Measurements from ENCODE around the gene NMUR2.

DNA sequence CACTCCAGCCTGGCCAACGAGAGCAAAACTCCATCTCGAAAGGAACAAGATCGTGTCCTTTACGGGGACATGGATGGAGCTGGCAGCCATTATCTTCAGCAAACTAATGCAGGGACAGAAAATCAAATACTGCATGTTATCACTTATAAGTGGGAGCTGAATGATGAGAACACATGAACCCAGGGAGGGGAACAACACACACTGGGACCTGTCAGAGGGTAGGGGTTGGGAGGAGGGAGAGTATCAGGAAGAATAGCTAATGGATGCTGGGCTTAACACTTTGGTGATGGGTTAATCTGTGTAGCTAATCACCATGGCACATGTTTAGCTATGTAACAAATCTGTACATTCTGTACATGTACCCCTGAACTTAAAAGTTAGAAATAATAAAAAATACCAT is 40.9 kb downstream of the NMUR2 start:
- TF ChIP-seq POLR2AphosphoS5 (IDR thresholded peaks at IDR 0.05; ENCODE audit: borderline replicate concordance, low read depth, low read length): no peak
- TF ChIP-seq EZH2 (IDR thresholded peaks at IDR 0.05): no peak
